ENCODE measurements around the gene TMTC4. TPM values are rescaled to one million over a fixed set of nuclear protein-coding genes. Genes with fewer than 3 reads are reported as not detected.

The TMTC4 gene
- total and polyA plus RNA-seq, 2 donors from 2014 or later: 10.5 to 15.1 TPM

DNA sequence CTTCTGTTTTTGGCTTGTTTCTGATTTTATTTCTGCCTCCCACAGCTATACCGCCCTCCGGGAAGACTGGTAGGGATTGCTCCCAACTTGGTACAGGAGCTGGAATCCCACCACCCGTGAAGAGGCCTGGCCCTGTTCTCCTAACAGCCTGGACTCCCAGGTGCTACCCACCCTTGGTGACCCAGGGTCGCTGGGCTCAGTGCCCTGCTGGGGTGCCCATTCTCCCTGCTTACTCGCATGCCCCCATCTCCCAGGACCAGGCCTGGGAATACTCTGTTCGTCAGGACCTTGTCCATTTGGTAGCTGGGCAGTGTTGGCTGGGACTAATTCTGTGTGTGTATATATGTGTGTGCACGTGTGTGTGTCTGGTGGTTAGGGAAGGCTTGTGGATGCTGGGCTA, 41.0 kb upstream of the TMTC4 start:
- Histone ChIP-seq H3K36me3 (ENCODE audit: control insufficient read depth in 2 of 3, insufficient read depth in 3 of 3, low read length in 3 of 3) (no peaks in the 10 kb centered on the region), H3K9me3 (ENCODE audit: control insufficient read depth in 2 of 3, insufficient read depth in 1 of 3, low read length in 3 of 3) (no peaks in the 10 kb centered on the region), H3K27me3 (ENCODE audit: control insufficient read depth, insufficient read depth, low read length) (no peaks in the 10 kb centered on the region), H3K27ac (ENCODE audit: low read depth in 2 of 2, low read length in 2 of 2) (no peak overlapping the region), H3K9ac (ENCODE audit: low read length in 3 of 3) (no peak overlapping the region), H3K4me3 (ENCODE audit: low read length in 3 of 3) (no peak overlapping the region), H3K4me1 (ENCODE audit: control insufficient read depth in 2 of 3, insufficient read depth in 2 of 3, low read depth in 1 of 3, low read length in 3 of 3) (no peaks in the 10 kb centered on the region)
- intact Hi-C loops (cut with DNase I): no loop called here
- FAIRE-seq: no peak
- DNase-seq: no peak
- TF ChIP-seq CTCF (IDR thresholded peaks at IDR 0.05; ENCODE audit: borderline replicate concordance, extremely low read depth, insufficient read depth): no peak

- Histone ChIP-seq H3K4me3 (ENCODE audit: low read length in 3 of 3) (no peak overlapping the region), H3K27ac (ENCODE audit: low read depth in 2 of 2, low read length in 2 of 2) (no peak overlapping the region), H3K4me1 (ENCODE audit: control insufficient read depth in 2 of 3, insufficient read depth in 2 of 3, low read depth in 1 of 3, low read length in 3 of 3) (no peaks in the 10 kb centered on the region), H3K9me3 (ENCODE audit: control insufficient read depth in 2 of 3, insufficient read depth in 1 of 3, low read length in 3 of 3) (no peaks in the 10 kb centered on the region), H3K36me3 (ENCODE audit: control insufficient read depth in 2 of 3, insufficient read depth in 3 of 3, low read length in 3 of 3) (no peaks in the 10 kb centered on the region), H3K27me3 (ENCODE audit: control insufficient read depth, insufficient read depth, low read length) (no peaks in the 10 kb centered on the region), H3K9ac (ENCODE audit: low read length in 3 of 3) (no peak overlapping the region)
- no peak for TF ChIP-seq CTCF (IDR thresholded peaks at IDR 0.05; ENCODE audit: borderline replicate concordance, extremely low read depth, insufficient read depth)
- FAIRE-seq: no peak
- intact Hi-C loops (cut with DNase I): no loop called here
- DNase-seq: peak in 2 of 5 donors; percentile 15 to 22
Observed at GRCh38 chr13:100714478-100714877, 39.9 kb upstream of the TMTC4 start.

DNA sequence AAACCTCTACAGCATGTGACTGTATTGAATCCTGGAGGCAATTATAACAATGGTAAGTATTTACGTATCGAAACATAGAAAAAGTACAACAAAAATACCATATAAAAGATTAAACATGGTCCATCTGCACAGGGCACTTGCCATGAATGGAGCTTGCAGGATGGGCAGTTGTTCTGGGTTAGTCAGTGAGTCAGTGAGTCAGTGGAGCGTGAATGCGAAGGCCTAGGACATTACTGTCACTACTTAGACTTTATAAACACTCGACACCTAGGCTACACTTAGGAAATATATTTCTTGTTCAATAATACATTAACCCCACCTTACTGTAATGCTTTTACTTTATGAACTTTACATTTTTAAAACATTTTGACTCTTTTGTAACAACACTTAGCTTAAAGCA, 35.6 kb upstream of the TMTC4 start:
- no peak for TF ChIP-seq CTCF (IDR thresholded peaks at IDR 0.05; ENCODE audit: borderline replicate concordance, extremely low read depth, insufficient read depth)
- Histone ChIP-seq H3K27me3 (ENCODE audit: control insufficient read depth, insufficient read depth, low read length) (no peaks in the 10 kb centered on the region), H3K9me3 (ENCODE audit: control insufficient read depth in 2 of 3, insufficient read depth in 1 of 3, low read length in 3 of 3) (no peaks in the 10 kb centered on the region), H3K27ac (ENCODE audit: low read depth in 2 of 2, low read length in 2 of 2) (no peak overlapping the region), H3K4me1 (ENCODE audit: control insufficient read depth in 2 of 3, insufficient read depth in 2 of 3, low read depth in 1 of 3, low read length in 3 of 3) (no peaks in the 10 kb centered on the region), H3K4me3 (ENCODE audit: low read length in 3 of 3) (no peak overlapping the region), H3K36me3 (ENCODE audit: control insufficient read depth in 2 of 3, insufficient read depth in 3 of 3, low read length in 3 of 3) (no peaks in the 10 kb centered on the region), H3K9ac (ENCODE audit: low read length in 3 of 3) (no peak overlapping the region)
- DNase-seq (no peak), FAIRE-seq (peak; percentile 33)
- intact Hi-C loops (cut with DNase I): no loop called here
